PFSK-1 (cell line): ENCODE data around the gene HINT2.

Source experiments
- FOXP2 ChIP-seq: optimal IDR thresholded peaks from 2 replicates; pipeline ENCODE3; 2011; ENCODE audit warnings: borderline replicate concordance, control low read depth, inconsistent platforms; ENCODE audit not compliant: insufficient read depth; ENCODE audit errors: extremely low read length, extremely low read depth
- POLR2AphosphoS5 ChIP-seq: IDR thresholded peaks from 2 replicates; pipeline ENCODE4 v1.6.1; 2012; ENCODE audit warnings: low read depth, mild to moderate bottlenecking, control low read depth, low read length, moderate library complexity
- REST ChIP-seq, 2 experiments: IDR thresholded peaks; 2 replicates each; pipeline versions ENCODE4 v1.6.1 to v1.8.0; 2011 to 2012; ENCODE audit warnings: low read depth in 2 of 2, low read length in 2 of 2, control low read depth in 1 of 2, inconsistent platforms in 1 of 2, mild to moderate bottlenecking in 1 of 2, moderate library complexity in 1 of 2; ENCODE audit not compliant: insufficient read depth in 1 of 2
- SIN3A ChIP-seq: IDR thresholded peaks from 2 replicates; pipeline ENCODE4 v1.6.1; 2012; ENCODE audit warnings: mild to moderate bottlenecking, low read length, moderate library complexity, borderline replicate concordance; ENCODE audit not compliant: insufficient read depth
- TAF1 ChIP-seq: IDR thresholded peaks from 2 replicates; pipeline ENCODE4 v1.6.1; 2012; ENCODE audit warnings: low read length, control low read depth, borderline replicate concordance; ENCODE audit not compliant: insufficient read depth

HINT2 gene

GRCh38 chr9:35854091-35854762, 39.4 kb upstream of the HINT2 start:
- no peak for TF ChIP-seq POLR2AphosphoS5
- TF ChIP-seq SIN3A, result no peak
- TF ChIP-seq FOXP2, result no peak
- TF ChIP-seq REST (IDR thresholded peaks at IDR 0.05; ENCODE audit: insufficient read depth in 1 of 2, low read depth in 2 of 2, low read length in 2 of 2), result no peak
- no peak for TF ChIP-seq TAF1

DNA sequence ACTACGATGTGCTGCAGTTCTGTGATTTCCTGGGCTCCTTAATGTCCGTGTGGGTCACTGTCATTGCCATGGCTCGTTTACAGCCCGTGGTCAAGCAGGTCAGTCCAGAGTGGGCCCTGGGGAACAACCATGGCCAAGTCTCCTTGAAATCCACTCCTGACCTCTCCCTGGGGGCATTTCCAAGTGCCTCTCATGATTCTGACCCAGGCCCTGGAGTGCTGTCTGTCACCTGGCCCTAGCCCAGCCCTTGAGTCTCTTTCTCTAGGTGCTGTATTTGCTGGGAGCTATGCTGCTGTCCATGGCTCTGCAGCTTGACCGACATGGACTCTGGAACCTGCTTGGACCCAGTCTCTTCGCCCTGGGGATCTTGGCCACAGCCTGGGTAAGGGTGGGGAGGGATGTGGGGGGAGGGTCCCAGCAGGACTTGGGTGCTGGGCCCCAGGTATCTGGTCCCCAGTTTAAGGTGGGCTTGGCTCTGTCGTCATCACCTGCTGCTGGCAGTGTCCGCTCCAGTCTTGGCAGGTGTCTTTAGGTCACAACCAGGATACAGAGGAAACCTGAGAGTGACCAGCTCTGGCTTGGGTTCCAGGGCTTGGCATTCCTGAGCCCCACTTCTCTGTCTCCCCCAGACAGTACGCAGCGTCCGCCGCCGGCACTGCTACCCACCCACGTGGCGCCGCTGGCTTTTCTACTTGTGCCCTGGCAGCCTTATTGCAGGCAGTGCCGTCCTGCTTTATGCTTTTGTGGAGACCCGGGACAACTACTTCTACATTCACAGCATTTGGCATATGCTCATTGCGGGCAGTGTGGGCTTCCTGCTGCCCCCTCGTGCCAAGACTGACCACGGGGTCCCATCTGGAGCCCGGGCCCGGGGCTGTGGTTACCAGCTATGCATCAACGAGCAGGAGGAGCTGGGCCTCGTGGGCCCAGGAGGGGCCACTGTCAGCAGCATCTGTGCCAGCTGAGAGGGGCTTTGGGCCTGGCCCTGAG, 38.3 kb upstream of the HINT2 start:
- TF ChIP-seq POLR2AphosphoS5 (no peak), FOXP2 (no peak), TAF1 (no peak), REST (IDR thresholded peaks at IDR 0.05; ENCODE audit: insufficient read depth in 1 of 2, low read depth in 2 of 2, low read length in 2 of 2) (no peak), SIN3A (no peak)

DNA sequence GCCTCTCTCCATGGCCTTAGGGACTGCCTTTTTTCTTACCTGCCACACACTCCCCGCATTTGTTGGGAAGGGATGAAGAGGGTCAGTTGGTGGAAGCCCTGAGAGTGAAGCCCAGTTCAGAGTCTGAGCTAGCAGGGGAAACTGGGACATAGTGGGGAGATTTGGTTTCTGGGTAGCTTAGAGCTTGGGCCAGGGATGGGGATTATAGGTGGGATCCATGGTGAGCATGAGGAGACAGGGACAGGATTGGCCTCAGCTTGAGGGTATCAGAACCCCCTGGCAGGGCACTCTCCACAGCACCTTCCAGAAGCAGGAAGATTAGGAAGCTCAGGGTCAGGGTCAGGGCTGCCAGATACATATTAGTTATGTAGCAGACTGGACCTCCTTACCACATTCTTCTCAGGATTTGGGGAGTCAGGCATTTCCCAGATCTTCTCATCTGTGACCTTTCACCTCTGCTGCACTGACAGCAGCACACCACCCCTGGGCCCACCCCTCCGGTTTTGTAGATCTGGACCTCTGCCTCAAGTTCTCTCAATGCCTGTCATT, 37.5 kb upstream of the HINT2 start:
- no peak for TF ChIP-seq REST (IDR thresholded peaks at IDR 0.05; ENCODE audit: insufficient read depth in 1 of 2, low read depth in 2 of 2, low read length in 2 of 2)
- TF ChIP-seq TAF1, result no peak
- no peak for TF ChIP-seq SIN3A
- no peak for TF ChIP-seq POLR2AphosphoS5
- no peak for TF ChIP-seq FOXP2

DNA sequence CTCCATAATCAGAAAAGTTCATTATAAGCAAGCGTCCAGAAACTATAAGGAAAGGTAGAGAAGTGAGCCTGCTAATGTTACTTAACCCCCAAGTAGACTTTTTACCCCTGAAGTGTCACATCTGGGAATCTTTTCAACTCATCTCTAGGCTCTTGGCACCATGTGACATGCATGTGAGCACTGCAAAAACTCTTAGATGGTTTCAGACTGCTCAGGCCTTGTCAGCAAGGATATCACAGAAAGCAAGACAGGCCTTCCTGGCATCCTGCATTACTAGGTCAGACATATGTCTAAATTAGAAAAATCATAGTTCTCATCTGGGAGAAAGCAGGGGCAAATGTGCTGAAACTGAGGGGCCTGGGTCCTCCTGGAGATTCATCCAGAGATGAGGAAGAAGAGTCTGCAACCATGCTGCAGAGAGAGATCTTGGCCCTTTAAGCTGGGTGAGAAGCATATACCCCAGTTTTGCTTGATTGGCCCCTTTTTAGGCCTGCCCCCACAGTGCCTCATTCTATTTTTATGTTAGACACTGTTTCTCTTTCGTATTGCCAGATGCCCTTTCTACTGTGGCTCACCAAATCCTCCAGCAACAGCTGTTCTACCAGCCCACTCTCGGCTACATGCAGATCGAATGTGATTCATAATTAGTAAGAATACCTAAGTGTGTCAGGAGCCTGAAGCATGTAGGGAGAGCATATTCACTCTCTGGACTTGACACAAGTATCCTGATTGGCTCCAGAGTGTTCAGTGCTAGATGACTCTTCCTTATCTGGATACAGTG, 33.1 kb upstream of the HINT2 start:
- no peak for TF ChIP-seq REST (IDR thresholded peaks at IDR 0.05; ENCODE audit: insufficient read depth in 1 of 2, low read depth in 2 of 2, low read length in 2 of 2)
- TF ChIP-seq POLR2AphosphoS5, result no peak
- TF ChIP-seq TAF1, result no peak
- TF ChIP-seq SIN3A, result no peak
- TF ChIP-seq FOXP2, result no peak
